ENCODE data around the gene OBSCN.

Gene OBSCN

DNA sequence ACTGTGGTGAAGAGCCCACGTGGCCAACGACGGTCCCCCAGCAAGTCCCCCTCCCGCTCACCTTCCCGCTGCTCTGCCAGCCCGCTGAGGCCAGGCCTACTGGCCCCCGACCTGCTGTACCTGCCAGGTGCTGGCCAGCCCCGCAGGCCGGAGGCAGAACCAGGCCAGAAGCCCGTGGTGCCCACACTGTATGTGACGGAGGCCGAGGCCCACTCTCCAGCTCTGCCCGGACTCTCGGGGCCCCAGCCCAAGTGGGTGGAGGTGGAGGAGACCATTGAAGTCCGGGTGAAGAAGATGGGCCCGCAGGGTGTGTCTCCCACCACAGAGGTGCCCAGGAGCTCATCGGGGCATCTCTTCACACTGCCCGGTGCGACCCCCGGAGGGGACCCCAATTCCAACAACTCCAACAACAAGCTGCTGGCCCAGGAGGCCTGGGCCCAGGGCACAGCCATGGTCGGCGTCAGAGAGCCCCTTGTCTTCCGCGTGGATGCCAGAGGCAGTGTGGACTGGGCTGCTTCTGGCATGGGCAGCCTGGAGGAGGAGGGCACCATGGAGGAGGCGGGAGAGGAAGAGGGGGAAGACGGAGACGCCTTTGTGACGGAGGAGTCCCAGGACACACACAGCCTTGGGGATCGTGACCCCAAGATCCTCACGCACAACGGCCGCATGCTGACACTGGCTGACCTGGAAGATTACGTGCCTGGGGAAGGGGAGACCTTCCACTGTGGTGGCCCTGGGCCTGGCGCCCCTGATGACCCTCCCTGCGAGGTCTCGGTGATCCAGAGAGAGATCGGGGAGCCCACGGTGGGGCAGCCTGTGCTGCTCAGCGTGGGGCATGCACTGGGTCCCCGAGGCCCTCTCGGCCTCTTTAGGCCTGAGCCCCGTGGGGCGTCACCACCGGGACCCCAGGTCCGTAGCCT lies 152.0 kb downstream of the OBSCN start:
- DNase-seq (ENCODE audit: low read depth) = no peak

DNA sequence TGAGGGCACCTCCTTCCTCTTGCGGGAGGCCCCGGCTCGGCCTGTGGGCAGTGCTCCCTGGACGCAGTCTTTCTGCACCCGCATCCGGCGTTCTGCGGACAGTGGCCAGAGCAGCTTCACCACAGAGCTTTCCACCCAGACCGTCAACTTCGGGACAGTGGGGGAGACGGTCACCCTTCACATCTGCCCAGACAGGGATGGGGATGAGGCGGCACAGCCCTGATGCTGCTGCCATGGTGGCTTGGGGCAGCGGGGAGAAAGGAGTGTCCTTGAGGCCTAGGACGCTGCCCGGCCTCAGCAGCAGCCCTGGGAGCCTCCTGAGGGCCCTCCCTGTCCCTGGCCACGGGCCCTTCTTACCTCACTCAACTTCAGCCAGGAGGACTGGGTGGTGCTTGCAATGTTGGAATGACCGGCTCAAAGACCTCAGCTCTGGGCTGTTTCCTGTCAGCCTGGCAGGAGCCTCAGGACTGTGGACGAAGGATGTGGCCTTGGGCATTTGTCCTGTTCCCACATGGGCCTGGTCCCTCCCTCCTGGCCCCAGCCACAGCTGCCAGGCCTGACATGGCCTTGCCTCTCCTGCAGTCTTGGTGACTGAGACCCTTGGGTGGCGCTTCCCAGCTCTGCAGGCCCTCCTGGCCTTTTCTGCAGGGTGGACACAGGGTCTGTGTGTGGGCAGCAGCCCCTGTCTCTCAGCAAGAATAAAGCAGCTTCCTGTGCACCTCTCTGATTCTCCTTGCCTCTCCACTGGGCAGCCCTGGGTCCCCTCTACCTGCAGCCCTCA lies 152.9 kb downstream of the OBSCN start:
- DNase-seq (ENCODE audit: low read depth) = no peak

DNA sequence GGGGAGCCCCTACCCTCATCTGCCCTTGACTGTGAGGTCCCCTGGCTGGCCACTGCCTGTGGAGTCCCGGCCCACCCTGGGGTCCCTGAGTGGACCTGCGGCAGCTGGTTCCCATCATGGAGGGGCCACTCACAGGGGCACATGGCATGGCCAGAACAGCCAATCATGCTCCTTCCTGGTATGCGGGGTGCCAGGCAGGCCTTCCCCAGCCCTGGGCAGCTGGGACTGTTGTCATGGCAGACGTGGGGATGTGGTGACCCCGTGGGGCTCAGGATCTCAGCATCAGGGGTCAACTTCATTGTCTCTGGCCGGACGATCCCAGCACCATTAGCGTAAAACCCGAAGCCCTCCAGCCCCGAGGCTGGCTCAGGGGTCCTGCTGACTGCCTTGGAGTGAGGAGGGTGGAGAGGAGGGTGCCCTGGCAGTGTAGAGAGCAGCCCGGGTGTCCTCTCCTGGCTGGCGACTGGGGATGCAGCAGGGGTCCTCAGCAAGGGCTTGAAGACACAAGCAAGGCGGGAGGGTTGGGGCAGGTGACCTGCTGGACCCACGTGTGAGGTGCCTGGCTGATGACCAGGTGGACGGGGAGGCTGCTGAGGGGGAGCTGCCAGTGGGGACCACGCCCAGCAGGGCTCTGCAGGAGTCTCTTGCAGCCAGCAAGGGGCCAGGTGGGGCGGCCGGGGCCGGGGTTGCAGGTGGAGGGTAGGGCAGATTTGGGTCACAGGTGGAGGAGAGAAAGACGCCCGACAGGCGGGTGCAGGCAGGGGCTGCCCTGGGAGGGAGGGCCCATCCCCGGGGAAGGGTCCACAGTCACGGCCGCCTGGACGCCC lies 153.7 kb downstream of the OBSCN start:
- no peak for DNase-seq (ENCODE audit: low read depth)

DNA sequence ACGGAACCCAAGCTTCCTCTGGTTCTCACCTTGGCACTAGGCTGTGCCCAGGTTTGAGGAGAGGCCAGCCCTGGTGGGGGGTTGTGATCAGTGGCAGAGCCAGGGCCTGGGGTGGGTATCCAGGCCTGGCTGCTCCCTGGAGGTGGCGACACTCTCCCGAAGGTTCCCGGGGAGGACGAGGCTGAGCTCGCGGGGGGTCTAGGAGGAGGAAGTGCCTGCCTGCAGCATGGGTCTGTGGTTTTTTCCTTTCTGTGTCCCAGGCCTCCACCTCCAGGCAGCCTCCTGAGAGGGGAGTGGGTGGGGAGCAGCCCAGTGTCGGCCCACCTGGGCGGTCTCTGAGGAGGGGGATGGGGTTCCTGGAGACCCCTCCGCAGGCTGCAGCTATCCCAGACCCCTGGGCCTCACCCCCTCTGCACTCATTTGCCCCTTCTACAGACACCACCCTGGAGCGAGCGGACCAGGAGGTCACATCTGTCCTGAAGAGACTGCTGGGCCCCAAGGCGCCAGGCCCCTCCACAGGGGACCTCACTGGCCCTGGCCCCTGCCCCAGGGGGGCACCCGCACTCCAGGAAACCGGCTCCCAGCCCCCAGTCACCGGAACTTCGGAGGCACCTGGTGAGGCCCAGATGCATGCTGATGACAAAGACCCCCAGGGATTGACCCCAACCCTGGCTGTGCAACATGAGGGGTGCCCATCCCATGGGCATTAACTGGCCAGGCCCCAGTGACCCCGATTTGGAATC lies 154.5 kb downstream of the OBSCN start:
- no peak for DNase-seq (ENCODE audit: low read depth)

DNA sequence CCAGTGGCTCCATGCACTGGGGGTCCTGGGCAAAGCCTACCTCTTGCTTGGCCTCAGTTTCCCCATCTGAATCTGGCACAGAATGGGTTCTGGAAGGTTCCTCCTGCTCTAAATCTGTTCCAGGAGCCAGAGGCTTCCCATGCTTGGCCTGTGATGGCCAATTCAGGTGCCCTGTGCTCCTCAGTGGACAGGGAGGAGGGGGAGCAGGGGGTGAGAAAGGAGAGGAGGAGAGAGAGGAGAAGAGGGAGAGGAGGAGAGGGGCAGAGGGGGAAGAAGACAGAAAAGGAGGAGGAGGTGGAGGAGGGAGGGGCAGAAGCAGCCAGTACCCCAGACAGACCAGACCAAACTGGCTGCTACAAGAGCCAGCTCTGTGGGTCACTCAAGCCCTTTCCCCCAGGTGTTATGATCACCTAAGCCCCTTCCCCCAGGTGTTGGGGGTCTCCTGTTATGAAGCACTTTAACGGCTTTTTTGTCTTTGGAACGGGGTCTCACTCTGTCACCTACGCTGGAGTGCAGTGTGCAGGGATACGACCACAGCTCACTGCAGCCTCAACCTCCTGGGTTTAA lies 155.1 kb downstream of the OBSCN start:
- no peak for DNase-seq (ENCODE audit: low read depth)

DNA sequence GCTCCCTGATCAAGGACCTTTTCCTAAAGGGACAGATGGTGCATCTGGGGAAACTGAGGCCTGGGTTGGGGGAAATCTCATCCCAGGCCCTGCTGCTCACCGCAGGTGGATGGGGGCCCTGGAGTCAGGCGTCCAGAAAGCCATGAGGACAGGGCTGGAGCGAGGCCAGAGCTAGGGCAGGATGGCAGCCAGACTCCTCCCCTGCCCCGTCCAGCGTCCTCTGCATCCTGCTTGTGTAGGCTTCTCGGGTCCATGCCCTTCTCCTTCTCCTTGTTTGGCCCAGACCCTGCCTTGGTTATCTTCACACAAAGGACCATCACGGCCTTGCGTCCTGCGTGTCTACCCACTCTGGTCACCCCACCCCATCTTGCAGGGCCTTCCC lies 155.8 kb downstream of the OBSCN start:
- no peak for DNase-seq (ENCODE audit: low read depth)

DNA sequence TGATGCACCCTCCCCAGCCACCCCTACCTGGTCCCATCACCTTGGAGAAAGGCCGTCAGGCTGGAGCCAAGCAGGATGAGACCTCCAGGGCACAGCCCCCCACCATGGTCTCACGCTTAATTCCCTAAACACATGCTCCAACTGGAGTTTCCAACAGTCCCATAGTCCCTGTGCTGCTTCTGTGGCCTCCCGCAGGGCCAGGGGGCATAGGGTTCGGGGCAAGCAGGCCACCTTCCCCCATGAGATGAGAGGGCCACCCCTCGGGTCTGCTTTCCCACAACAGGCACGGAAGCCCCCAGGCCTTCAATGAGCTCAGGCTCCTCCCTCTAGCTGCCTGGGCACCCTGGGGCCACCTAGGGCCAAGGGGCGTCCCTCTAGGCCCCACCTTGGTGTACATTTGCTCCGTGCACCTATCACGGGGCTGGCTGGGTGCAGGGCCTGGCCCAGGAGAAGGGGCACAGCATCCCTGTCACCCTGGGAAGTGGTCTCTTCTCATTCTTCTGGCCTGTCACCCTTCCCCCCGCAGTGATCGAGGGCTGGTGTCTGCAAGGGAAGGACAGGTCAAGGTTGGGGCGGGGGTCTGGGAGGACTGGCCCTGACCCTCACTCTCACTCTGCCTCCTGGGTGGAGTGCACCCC lies 156.3 kb downstream of the OBSCN start:
- no peak for DNase-seq (ENCODE audit: low read depth)

DNA sequence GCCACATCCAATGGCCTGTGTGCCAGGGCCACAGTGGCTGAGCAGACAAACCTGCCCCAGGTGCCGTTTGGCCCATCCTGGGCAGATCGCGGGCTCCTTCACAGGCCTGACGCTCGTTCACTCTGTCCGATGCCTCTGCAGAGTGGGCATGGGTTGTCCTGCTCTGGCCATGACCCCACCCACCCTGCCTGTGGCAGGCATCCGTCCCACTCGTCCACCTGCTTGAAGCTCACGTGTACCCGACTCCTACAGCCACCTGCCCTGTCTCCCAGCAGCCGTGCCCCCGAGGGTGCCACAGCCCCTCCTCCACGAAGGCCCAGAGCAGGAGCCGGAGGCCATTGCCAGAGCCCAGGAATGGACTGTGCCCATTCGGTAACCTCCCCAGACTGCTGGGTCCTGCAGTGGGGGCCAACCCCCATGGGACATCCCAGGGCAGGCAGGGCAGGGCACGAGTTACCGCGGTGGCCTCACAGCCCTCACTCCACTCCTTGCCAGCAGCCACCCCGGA lies 156.9 kb downstream of the OBSCN start:
- DNase-seq (ENCODE audit: low read depth) = no peak

DNA sequence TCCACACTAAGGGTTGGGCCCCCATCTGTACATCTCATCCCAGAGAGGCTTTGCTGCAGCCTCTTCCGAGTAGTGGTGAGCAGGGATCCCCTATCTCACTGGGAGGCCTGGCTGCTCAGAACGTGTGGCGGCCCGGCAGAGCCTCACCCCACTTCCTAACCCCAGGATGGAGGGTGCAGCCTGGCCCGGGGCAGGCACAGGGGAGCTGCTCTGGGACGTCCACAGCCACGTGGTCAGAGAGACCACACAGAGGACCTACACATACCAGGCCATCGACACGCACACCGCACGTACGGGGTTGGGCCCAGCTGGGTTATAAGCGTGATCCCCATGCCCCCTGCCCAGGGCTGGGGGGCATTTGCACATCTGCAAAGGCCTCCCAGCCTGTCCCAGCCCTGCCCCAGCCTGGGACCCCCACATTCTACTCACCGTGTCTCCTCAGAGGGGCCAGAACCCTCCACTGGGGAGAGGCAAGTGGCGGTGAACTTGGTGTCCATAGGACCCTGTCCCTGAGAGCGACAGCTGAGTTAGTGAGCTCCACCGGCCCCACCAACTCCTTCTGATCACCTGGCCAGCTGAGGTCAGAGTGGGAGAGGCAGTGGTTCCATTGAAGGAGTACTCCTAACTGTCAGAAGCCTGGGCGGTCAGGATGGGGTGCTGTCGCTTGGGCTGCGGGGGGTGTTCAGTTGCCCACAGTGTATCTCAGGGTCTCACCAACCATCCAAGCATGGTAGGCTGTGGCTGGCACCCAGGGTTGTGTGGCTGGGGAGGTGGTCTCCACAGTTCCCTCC lies 157.6 kb downstream of the OBSCN start:
- no peak for DNase-seq (ENCODE audit: low read depth)

DNA sequence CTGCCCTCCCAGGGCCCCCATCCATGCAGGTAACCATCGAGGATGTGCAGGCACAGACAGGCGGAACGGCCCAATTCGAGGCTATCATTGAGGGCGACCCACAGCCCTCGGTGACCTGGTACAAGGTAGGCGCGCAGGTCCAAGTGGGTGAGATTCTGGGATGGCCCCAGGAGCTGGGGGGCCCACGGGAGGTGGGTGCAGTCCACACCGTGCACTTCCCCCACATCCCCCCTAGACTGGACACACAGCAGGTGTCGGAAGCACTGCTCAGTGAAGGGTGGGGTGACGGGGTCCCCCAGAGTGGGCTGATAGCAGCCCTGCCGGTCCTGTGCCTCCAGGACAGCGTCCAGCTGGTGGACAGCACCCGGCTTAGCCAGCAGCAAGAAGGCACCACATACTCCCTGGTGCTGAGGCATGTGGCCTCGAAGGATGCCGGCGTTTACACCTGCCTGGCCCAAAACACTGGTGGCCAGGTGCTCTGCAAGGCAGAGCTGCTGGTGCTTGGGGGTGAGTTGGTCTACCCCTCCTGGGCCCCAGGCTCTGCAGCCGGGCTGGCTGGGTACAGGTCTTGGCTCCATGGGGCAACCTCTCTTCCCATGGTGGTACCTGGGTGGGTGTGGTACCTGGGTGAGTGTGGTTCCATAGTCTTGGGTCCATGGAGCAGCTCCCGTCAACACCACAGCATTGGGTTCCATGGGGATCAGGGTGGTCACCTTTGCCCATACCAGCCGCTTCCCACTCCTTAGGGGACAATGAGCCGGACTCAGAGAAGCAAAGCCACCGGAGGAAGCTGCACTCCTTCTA lies 158.4 kb downstream of the OBSCN start:
- no peak for DNase-seq (ENCODE audit: low read depth)

DNA sequence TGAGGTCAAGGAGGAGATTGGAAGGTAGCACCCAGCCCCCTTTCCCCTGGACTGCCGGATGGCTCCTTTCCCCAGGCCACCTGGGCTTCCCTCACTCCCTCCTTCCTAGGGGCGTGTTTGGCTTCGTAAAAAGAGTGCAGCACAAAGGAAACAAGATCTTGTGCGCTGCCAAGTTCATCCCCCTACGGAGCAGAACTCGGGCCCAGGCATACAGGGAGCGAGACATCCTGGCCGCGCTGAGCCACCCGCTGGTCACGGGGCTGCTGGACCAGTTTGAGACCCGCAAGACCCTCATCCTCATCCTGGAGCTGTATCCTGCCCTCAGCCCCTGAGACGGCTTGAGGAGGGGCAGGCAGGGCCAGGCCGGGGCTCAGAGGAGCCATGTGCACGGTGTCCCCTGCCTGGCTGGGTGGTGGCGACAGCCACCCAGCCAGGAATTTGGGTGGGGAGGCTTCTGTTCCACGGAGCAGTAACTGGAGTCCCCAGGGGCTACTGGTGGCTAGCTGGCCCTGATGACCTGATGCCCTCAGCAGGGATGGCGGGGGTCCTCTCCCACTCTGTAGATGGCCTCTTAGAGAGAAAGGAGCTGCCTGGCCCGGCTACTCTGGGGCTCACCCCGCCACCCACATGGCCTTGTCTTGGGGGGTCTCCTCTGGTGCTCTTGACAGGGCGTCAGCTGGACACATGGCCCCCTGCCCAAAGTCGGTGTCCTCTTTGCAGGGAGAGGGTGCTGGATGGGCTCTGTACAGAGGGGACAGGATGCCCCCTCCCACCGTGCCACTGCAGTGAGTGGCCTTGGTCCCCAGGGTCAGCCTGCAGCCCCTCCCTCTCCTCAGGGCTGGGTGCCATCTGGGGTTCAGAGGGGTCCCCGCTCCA lies 159.3 kb downstream of the OBSCN start:
- DNase-seq (ENCODE audit: low read depth) = no peak

DNA sequence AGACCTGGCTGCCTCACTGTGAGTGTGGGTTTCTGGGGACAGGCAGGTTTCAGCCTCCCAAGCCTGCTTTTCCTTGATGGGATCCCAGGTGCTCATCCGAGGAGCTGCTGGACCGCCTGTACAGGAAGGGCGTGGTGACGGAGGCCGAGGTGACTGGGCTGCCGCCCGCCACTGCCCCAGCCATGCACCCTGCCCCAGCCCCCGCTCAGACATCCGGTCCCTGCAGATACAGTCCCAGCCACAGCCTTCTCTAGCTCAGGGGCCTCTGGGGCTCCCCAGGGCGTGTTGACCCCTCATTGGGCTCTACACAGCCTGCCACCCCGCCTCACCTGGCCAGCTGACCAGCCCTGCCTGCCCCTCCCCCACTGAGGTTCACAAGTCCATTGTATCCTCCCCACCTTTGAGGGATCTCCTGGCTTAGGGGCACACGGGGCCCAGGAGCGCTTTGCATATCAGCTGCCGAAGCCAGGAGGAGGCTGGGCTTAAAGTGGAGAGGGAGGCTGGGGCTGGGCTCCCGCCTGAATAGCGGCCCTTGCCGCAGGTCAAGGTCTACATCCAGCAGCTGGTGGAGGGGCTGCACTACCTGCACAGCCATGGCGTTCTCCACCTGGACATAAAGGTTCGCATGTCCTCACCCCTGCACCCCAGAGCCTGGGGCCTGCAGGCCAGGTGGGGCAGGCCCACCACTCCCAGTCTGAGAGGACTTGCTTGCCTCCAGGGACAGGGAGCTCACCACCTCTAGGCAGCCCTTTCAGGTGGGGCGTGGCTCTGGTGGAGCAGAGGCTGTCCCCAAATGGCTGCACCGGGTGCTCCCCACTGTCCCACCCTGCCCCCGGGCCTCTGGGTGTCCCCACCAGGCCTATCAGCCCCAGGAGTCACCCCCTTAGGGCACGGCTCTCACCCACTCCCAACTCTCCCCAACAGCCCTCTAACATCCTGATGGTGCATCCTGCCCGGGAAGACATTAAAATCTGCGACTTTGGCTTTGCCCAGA lies 160.3 kb downstream of the OBSCN start:
- DNase-seq (ENCODE audit: low read depth) = no peak

DNA sequence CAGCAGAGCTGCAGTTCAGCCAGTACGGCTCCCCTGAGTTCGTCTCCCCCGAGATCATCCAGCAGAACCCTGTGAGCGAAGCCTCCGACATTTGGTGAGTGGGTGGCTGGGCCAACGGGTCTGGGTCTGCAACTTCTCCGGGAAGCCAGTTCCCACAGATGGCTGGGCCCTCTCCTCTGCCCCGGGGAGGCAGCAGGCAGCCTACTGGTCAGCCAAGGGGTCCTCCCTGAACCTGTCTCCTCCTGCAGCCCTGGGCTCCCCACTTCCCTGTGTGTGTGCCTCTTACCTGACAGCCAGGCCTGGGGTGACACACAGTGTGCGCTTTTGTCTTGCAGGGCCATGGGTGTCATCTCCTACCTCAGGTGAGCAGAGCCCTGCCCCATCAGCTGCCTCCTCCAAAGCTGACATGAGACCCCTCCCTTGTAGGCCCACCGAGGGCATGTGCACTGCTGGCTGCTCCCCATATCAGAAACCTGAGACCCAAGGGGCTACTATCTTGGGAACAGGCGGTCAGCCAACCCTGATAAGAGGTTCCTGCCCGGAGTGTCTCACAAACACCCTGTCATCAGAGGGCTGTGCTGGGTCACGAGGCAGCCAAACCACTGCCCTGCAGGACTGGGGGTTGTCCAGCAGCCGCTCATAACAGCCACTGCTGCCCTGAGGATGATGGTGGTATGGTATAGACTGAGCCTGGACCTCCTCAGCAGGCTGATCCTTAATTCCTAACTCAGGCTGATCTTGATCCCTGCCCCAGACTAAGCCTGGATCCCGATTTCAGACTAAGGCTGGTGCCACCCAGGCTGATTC lies 161.2 kb downstream of the OBSCN start:
- DNase-seq (ENCODE audit: low read depth) = no peak

DNA sequence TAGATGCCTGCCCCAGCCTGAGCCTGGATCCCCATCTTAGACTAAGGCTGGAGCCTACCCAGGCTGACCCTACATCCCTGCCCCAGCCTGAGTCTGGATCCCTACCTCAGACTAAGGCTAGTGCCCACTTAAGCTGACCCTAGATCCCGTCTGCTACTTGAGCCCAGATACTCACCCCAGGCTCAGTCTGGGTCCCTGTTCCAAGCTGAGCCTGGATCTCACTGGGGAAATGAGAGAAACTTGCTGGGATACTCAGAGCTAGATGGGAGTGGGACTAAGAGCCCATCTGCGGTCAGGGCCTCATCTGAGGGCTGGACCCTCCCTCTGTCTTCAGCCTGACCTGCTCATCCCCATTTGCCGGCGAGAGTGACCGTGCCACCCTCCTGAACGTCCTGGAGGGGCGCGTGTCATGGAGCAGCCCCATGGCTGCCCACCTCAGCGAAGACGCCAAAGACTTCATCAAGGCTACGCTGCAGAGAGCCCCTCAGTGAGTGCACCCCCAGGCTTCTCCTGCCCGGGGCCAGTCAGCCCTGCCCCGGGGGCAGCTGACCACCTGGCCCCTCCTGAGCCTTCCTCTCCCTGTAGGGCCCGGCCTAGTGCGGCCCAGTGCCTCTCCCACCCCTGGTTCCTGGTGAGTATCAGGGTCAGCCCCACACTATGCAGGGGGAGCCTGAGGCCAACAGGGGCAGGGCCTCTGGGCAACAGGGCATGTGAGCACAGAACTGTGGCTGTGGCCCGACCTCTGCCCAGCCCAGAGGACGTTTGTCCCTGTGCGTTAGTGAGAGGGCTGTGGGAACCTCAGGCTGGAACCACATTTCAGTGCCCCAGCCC lies 162.0 kb downstream of the OBSCN start:
- no peak for DNase-seq (ENCODE audit: low read depth)

DNA sequence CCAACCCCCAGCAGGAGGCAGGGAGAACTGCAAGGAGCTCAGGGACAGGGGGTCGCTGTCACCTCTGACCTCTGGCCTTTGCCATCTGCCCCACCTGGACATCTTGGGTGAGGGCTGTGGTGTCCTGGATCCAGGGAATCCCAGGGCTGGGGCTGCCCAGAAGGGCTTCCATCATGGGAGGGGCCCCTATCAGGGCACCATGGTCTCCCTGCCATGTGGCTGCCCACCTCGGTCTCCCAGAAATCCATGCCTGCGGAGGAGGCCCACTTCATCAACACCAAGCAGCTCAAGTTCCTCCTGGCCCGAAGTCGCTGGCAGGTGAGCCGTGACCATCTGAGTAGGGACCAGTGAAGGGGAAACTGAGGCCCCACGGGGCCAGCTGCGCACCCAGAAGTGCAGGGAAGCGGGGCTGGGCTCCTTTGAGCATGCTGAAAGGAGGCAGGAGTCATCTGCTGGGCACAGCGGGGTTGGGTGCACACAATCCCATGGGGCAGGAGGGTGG lies 162.6 kb downstream of the OBSCN start:
- DNase-seq (ENCODE audit: low read depth) = no peak

Measured in activated T-helper 9 cell treated with anti-CD3 and anti-CD28 coated beads, Interleukin-2, amount 50 U/mL, for 16 hours (primary cell).